HEK293 (cell line): ENCODE results near the gene RIMS3.

Experiments used
- CTCF ChIP-seq: fragments of 450-650 bp; formaldehyde crosslinking; IDR thresholded peaks from 2 replicates; pipeline ENCODE4 v1.5.1; 2016; ENCODE audit warnings: missing biosample characterization, missing genetic modification characterization
- OVOL3 ChIP-seq: fragments of 450-650 bp; formaldehyde crosslinking; IDR thresholded peaks from 2 replicates; pipeline ENCODE4 v1.5.1; 2016; ENCODE audit warnings: missing biosample characterization, missing genetic modification characterization
- REST ChIP-seq: fragments of 450-650 bp; formaldehyde crosslinking; IDR thresholded peaks from 2 replicates; pipeline ENCODE4 v1.5.1; 2016; ENCODE audit warnings: missing biosample characterization, missing genetic modification characterization
- SALL2 ChIP-seq: fragments of 450-650 bp; formaldehyde crosslinking; IDR thresholded peaks from 2 replicates; pipeline ENCODE4 v1.5.0; 2017; ENCODE audit warnings: missing biosample characterization, mild to moderate bottlenecking, missing genetic modification characterization, borderline replicate concordance
- SCRT2 ChIP-seq: fragments of 450-650 bp; formaldehyde crosslinking; IDR thresholded peaks from 2 replicates; pipeline ENCODE4 v1.5.1; 2016; ENCODE audit warnings: missing biosample characterization, missing genetic modification characterization
- ZBTB17 ChIP-seq: fragments of 450-650 bp; formaldehyde crosslinking; IDR thresholded peaks from 2 replicates; pipeline ENCODE4 v1.5.1; 2016; ENCODE audit warnings: missing biosample characterization, missing genetic modification characterization
- ZNF221 ChIP-seq: fragments of 450-650 bp; formaldehyde crosslinking; IDR thresholded peaks from 2 replicates; pipeline ENCODE4 v1.5.1; 2017; ENCODE audit warnings: missing biosample characterization, missing genetic modification characterization, borderline replicate concordance
- ZNF585B ChIP-seq: fragments of 450-650 bp; formaldehyde crosslinking; IDR thresholded peaks from 2 replicates; pipeline ENCODE4 v1.5.1; 2016; ENCODE audit warnings: missing biosample characterization, missing genetic modification characterization
- ZNF747 ChIP-seq: fragments of 450-650 bp; formaldehyde crosslinking; IDR thresholded peaks from 2 replicates; pipeline ENCODE4 v1.5.1; 2016; ENCODE audit warnings: missing biosample characterization, missing genetic modification characterization
- ZNF76 ChIP-seq: fragments of 450-650 bp; formaldehyde crosslinking; IDR thresholded peaks from 2 replicates; pipeline ENCODE4; 2016; ENCODE audit warnings: low read depth, missing biosample characterization, missing genetic modification characterization, borderline replicate concordance
- TF ChIP-seq, protein P1 (sequence below): fragments of 450-650 bp; formaldehyde crosslinking; IDR thresholded peaks from 2 replicates; pipeline ENCODE4 v1.5.1; 2016; ENCODE audit warnings: missing biosample characterization, missing genetic modification characterization
- TF ChIP-seq, protein P2 (sequence below): fragments of 450-650 bp; formaldehyde crosslinking; IDR thresholded peaks from 2 replicates; pipeline ENCODE4 v1.5.1; 2016; ENCODE audit warnings: missing biosample characterization, missing genetic modification characterization, low read depth
- TF ChIP-seq, protein P3 (sequence below): fragments of 450-650 bp; formaldehyde crosslinking; IDR thresholded peaks from 2 replicates; pipeline ENCODE4 v1.5.1; 2017; ENCODE audit warnings: missing biosample characterization, missing genetic modification characterization

DNA sequence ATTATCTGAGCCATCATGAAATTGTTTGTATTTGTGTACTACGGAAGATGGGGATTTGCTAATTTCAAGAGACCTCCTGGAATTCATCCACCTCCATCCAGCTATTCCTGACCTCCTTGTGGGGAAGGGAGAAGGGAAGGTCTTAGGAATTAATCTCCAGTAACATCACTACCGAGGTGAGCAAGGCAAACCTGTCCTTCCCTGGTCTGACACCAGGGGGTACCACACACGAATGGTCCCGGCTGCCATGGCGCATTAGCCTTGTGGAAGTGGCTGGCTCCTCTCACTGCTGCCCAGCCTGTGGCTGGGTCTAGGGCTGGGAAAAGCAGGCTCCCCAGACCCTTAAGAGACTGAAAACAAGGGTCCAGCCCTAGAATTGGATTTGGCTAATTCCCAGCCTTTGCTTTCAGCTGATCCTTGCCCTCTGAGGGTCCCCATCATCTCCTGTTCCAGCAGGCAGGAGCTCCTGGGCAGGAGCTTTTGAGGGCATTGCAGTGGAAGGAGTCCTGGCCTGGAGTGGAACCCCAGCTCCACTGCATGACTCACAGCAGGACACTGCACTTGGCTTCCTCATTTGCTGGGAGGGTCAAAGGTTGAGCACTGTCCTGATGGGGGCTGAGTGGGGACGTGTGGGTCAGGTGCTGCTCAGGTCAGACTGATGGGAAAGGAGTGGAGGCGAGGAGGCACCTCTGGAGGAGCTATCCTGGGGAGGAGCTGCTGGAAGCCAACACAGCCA lies 34.8 kb downstream of the RIMS3 start:
- TF ChIP-seq ZNF585B, result no peak
- TF ChIP-seq ZNF747 (tag by site-specific recombination), result no peak
- no peak for TF ChIP-seq SALL2 (tag by site-specific recombination)
- TF ChIP-seq ZBTB17 (tag by site-specific recombination), result no peak
- no peak for TF ChIP-seq ZNF76 (tag by site-specific recombination)
- TF ChIP-seq, protein P1, sequence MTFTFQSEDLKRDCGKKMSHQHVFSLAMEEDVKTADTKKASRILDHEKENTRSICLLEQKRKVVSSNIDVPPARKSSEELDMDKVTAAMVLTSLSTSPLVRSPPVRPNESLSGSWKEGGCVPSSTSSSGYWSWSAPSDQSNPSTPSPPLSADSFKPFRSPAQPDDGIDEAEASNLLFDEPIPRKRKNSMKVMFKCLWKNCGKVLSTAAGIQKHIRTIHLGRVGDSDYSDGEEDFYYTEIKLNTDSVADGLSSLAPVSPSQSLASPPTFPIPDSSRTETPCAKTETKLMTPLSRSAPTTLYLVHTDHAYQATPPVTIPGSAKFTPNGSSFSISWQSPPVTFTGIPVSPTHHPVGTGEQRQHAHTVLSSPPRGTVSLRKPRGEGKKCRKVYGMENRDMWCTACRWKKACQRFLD, result no peak
- no peak for TF ChIP-seq SCRT2
- TF ChIP-seq ZNF221 (tag by site-specific recombination), result no peak
- TF ChIP-seq, protein P2, sequence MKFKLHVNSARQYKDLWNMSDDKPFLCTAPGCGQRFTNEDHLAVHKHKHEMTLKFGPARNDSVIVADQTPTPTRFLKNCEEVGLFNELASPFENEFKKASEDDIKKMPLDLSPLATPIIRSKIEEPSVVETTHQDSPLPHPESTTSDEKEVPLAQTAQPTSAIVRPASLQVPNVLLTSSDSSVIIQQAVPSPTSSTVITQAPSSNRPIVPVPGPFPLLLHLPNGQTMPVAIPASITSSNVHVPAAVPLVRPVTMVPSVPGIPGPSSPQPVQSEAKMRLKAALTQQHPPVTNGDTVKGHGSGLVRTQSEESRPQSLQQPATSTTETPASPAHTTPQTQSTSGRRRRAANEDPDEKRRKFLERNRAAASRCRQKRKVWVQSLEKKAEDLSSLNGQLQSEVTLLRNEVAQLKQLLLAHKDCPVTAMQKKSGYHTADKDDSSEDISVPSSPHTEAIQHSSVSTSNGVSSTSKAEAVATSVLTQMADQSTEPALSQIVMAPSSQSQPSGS (tag by site-specific recombination), result no peak
- no peak for TF ChIP-seq REST (tag by site-specific recombination)
- TF ChIP-seq, protein P3, sequence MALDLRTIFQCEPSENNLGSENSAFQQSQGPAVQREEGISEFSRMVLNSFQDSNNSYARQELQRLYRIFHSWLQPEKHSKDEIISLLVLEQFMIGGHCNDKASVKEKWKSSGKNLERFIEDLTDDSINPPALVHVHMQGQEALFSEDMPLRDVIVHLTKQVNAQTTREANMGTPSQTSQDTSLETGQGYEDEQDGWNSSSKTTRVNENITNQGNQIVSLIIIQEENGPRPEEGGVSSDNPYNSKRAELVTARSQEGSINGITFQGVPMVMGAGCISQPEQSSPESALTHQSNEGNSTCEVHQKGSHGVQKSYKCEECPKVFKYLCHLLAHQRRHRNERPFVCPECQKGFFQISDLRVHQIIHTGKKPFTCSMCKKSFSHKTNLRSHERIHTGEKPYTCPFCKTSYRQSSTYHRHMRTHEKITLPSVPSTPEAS (tag by site-specific recombination), result no peak
- TF ChIP-seq CTCF (tag by site-specific recombination), result 0 out of 2 replicates have a peak, but pooled peaks have one; percentile 8
- TF ChIP-seq OVOL3 (tag by site-specific recombination), result no peak
